AG10803 (cell line): ENCODE results near the gene HSPBP1.

ENCODE experiments used
- DNase-seq: peaks from one replicate; pipeline ENCODE4 v3.0.0; 2010; ENCODE audit warnings: low read depth
- H3K4me3 ChIP-seq: 2 replicates; pipeline ENCODE4 v1.5.1; 2011; ENCODE audit warnings: mild to moderate bottlenecking, low read length, control low read depth
- CTCF ChIP-seq: conservative IDR thresholded peaks from 2 replicates; pipeline ENCODE4 v1.5.1; 2011; ENCODE audit warnings: mild to moderate bottlenecking, low read length, control low read depth, inconsistent platforms

Gene HSPBP1

GRCh38 chr19:55264531-55264930 lies 15.4 kb downstream of the HSPBP1 start:
- no peak overlapping the region for H3K4me3 ChIP-seq
- TF ChIP-seq CTCF: no peak
- no peak for DNase-seq

- no peak for TF ChIP-seq CTCF
- DNase-seq: no peak
- H3K4me3 ChIP-seq: no peak overlapping the region
These were observed 17.6 kb downstream of the HSPBP1 start for GRCh38 chr19:55262359-55262758.

- TF ChIP-seq CTCF: no peak
- no peak for DNase-seq
- H3K4me3 ChIP-seq: no peak overlapping the region
These were observed 18.2 kb downstream of the HSPBP1 start for GRCh38 chr19:55261671-55262126.

GRCh38 chr19:55259540-55260210 lies 20.2 kb downstream of the HSPBP1 start:
- TF ChIP-seq CTCF: no peak
- H3K4me3 ChIP-seq: peak overlapping the region; percentile 65
- peak; percentile 10 for DNase-seq

GRCh38 chr19:55258828-55259539 lies 20.9 kb downstream of the HSPBP1 start, which contains the start of gene PPP6R1:
TSS of gene PPP6R1 (minus strand) at chr19:55259017. CDS start at chr19:55247103, 11,914 bp downstream.
- TF ChIP-seq CTCF: no peak
- H3K4me3 ChIP-seq: peak within 1 kb of the TSS; percentile 88
- peak; percentile 100 for DNase-seq

- no peak for TF ChIP-seq CTCF
- peak overlapping the region; percentile 88 for H3K4me3 ChIP-seq
- no peak for DNase-seq
These were observed 21.5 kb downstream of the HSPBP1 start for GRCh38 chr19:55258476-55258827.
